Left kidney (tissue), 8 donors: ENCODE results near the gene REPS2. TPM values are rescaled to one million over a fixed set of nuclear protein-coding genes. Genes with fewer than 3 reads are reported as not detected.
"Not testable (repeated sequence)": the region's sequence is repeated elsewhere in the genome, so short reads cannot be mapped to it uniquely, and the experiment has no call there.

Experiments used
- DNase-seq: peaks from one replicate; pipeline ENCODE4 v3.0.0-alpha.2; 2013
- long read RNA-seq, 8 donors: transcript quantifications; one replicate each; lab custom pipeline, GENCODE V29; 2026
- polyA plus RNA-seq: library from polyadenylated mRNA; unstranded; fragments of 120-200 nt; gene quantifications from one replicate; pipeline ENCODE4 v1.2.1, GENCODE V29; 2013; ENCODE audit not compliant: insufficient read length

Gene REPS2
- polyA plus RNA-seq = 12.1 TPM
- long read RNA-seq, donor 1 = 0 reads
- long read RNA-seq, donor 2 = 0 reads
- long read RNA-seq, donor 3 = 0 reads
- long read RNA-seq, donor 4 = 0 reads
- long read RNA-seq, donor 5, full-length matches to known transcripts = 1 of 1 reads
- long read RNA-seq, donor 5, partial matches to known transcripts = 0 of 1 reads
- long read RNA-seq, donor 5, other reads (novel, unspliced or antisense) = 0 of 1 reads
- long read RNA-seq, donor 6 = 0 reads
- long read RNA-seq, donor 7, partial matches to known transcripts = 9 of 9 reads
- long read RNA-seq, donor 7, other reads (novel, unspliced or antisense) = 0 of 9 reads
- long read RNA-seq, donor 8 = 0 reads

DNA sequence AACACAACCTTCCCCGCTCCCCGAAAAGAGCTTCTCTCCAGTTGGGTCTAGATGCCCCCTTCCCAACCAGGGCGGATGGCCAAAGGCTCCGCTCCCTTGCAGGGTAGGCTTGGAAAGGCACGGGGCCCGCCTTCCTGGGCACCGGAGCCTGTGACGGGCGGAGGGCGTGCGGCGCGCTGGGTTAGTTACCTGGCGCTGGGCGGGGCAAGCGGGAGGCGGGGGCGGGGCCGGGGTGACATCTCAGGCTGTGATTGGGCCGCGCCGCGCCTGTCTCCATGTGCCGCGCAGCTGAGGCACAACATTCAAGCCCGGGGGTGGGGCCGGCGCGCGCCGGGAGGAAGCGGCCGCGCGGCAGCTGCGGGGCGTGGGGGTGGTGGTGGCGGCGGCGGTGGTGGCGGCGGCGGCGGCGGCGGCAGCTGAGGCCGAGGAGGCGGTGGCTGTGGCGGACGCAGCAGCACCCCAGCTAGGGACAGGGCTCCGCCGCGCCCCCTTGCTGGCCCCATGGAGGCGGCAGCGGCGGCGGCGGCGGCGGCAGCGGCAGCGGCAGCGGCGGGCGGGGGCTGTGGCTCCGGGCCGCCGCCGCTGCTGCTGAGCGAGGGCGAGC lies at the start of gene REPS2:
TSS of gene REPS2 (plus strand) at position 298 of the 604 bp plus-strand sequence. CDS start at position 502, 204 bp downstream.
- DNase-seq = peak; percentile 74

DNA sequence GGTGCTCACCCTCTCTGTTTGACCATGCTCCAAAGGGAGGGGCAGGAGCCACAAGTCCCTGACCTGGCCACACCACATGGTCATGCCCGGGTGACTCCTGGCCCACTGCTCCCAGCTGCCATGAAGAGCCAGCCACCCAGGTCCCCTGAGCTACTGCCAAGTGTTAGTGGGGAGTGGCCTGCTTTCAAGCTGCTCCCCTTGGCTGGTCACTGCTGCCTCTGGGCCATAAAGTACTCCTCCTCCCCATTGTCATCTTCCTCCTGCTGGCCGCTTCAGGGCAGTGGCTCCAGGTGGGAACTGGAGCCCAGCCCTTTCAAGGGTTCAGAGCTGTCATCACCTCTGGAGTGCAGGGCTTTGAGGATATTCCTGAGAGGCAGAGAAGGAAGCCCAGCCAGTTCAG lies 49.0 kb upstream of the REPS2 start:
- no peak for DNase-seq

DNA sequence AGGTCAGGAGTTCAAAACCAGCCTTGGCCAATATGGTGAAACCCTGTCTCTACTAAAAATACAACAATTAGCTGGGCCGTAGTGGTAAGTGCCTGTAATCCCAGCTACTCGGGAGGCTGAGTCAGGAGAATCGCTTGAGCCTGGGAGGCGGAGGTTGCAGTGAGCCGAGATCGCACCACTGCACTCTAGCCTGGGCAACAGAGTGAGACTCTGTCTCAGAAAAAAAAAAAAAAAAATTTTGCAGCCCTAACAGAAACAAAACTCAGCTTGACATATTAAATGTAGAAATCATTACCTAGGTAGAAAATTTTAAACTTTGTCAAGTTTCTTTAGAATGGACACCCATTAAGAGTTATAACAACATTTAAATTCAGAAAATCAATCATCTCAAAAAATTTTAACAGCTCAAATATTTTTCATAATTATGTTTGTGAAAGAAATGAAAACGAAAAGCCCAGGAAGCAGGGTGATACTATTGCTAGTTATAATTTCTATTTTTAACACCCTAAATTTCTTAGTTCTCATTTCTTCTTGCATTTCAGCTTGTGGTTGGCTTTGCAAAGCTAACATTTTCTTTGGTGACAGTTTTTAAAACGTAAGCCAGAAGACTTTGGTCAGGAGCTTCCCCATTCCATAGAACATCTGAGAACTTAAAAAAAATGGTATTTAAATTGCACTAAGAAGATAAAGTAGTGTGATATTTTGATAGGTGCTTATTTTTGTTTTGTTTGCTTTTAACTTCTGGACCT lies 43.0 kb upstream of the REPS2 start:
- no peak for DNase-seq

DNA sequence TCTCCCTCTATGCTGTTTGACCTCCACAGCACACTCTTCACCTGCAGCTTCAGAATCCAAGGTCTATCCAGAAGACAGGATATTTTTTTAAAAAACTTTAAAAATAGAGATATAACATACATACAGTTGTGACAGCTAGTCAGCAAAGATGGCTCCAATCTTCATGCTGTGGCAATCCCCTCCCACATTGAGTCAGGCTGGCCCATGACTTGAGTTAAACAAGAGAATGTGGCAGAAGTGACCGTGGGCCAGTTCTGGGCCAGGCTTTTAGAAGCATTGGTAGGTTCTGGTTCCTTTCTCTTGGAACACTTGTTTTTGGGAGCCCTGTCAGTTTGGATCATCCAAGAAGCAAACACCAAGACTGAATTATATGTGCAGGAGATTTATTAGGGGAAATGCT lies 36.1 kb upstream of the REPS2 start:
- DNase-seq = no peak

DNA sequence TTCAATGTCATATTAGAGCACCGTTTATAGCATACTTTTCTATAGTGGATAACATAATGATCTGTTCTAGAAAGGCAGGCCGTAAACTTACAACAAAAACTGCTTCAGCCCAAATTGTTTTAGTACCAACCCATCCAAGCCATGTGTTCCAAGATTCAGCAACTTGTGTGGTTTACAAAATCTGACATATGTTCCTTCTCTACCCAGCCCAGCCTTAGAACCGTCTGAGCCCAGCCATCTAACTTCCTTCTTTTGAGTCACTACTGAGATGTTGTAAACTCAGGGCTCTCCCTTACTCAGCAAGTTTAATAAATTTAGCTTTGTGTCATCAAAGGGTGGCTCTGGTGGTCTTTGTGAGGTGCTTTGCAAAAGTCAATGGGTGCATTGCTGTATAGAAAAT lies 32.4 kb upstream of the REPS2 start:
- DNase-seq = no peak

DNA sequence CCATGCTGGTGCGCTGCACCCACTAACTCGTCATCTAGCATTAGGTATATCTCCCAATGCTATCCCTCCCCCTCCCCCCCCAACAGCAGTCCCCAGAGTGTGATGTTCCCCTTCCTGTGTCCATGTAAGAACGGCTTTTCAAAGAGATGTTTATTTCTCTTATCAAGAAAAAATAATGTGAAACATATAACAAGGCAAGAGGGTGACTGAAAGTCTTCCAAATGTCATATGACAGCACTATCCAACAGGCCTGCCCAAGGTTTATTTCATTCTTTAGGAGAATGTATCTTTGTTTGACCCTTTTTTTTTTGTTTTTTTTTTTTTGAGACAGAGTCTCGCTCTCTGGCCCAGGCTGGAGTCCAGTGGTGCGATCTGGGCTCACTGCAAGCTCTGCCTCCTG lies 29.9 kb upstream of the REPS2 start:
- DNase-seq = no peak

DNA sequence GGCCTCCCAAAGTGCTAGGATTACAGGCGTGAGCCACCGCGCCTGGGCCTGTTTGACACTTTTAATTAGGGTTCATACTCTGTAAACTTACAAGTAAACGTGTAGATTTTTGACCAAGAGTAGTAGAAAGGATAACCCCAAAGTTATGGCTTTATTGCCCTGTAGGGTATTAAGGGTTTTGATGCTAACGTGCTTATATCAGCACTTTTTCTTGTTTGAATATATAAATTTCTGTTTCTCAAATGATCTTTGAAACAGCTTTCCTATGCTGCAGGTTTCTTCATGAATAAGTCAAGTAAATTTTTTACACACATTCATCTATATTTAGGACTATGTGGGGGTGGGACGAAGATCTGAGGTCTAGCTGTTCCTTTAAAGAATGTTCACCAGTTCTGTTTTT lies 29.3 kb upstream of the REPS2 start:
- no peak for DNase-seq

DNA sequence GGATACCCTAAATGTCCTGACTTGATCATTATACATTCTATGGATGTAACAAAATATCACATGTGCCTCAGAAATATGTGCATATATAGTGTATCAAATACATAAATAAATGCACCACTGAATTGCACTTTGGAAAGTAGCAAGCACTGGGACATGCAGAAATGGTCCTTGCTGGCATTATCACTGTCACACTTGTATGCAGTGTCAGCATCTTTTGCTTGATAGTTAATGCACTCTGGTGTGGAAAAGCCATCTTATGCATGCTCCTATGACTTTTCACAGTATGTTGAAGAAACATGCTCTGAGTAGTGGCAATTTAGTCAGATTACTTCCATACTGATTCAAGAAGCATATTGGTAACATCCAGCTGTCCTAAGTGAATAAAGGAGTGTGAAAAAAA lies 27.5 kb upstream of the REPS2 start:
- no peak for DNase-seq

DNA sequence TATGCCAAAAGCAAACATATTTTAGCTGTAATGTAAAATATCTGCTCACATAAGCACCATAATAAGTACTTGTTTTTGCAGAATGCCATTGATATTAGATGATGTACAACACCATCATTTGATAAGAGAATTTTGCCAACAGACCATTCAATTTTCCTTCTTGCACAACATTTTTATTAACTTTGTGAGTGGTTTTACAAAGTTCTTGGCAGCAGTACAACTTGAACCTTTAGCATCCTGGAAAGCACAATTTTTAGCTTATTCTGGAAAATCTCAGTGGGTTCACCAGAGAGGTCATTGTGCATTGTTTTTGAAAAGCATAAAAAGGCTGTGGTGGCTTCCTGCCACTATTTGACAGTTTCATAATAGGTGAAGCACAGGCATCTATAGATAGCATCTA lies 26.4 kb upstream of the REPS2 start:
- no peak for DNase-seq

DNA sequence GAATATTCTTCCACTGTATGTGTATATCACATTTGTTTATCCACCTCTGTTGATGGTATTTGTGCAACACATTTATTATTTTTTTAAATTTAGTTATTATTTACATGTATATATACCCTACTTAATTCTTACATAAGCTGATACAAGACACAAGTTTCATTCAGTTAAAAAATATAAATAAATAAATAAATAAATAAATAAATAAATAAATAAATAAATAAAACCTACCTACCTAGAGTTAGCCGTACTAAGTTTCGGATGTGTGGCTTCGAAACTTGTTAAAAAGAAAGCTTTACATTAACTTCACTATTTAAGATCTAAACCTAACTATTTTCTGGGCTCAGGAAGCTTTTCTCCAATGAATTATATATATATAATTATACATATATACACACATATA lies 23.3 kb upstream of the REPS2 start:
- no peak for DNase-seq

DNA sequence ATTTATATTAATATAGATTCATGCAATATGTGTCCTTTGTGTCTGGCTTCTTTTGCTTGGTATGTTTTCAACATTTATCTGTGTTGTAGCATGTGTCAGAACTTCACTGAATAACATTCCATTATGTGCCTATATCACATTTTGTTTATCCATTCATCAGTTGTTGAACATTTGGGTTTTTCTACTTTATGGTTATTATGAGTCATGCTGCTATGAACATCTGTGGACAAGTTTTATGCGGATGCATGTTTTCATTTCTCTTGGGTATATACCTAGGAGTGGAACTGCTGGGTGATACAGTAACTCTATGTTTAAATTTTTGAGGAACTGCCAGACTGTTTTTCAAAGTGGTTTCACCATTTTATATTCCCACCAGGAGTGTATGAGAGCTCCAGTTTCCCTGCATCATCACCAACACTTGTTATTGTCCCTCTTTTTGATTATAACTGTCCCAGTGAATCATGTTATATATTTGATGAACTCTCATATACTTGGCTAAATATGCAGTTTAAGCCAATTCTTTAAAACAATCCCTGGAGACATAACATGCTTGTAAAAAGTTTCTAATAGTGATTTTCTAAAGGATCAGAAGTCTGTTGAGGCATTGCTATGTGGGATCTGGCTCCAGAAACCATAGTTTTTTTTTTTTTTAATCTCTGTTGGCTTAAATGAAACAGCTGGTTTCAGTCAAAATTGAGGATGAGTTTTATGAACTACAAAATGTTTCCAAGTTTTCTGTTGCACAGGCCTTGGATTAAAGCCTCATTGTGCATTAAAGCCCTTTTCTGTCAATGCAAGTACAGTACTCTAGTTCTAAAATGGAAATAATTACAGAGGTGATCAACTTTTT lies 21.6 kb upstream of the REPS2 start:
- no peak for DNase-seq

DNA sequence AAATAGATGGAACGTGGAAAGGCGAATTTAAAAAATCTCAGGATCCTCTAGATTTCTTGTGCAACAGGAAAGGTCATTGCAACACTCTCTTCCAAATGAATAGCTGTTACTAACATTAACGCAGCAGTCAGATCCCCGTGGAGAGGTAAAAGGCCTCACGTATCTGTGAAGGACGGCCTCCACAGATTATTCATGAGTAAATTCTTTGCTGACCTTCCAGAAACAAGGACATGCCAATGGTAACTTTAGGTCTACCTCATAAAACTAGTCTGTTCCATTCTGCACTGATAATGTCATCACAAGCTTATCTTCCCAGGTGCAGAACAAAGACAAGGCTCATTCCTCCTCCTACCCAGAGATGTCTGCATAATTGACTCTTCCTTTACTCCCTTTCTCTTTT lies 16.1 kb upstream of the REPS2 start:
- DNase-seq = no peak

DNA sequence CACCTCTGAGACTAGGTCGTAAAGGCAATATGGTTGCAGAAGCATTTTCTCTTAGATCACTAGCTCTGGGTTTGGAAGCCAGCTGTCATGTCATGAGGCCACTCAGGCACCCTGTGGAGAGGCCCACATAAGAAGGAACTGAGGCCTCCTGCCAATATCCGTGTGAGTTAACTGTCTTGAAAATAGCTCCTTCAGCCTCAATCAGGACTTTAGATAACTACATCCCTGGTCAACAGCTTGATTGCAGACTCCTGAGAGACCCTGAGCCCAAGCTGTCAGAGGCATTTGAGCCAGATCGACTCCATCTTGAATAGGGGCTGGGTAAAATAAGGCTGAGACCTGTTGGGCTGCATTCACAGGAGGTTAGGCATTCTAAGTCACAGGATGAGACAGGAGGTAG lies 15.1 kb upstream of the REPS2 start:
- no peak for DNase-seq

DNA sequence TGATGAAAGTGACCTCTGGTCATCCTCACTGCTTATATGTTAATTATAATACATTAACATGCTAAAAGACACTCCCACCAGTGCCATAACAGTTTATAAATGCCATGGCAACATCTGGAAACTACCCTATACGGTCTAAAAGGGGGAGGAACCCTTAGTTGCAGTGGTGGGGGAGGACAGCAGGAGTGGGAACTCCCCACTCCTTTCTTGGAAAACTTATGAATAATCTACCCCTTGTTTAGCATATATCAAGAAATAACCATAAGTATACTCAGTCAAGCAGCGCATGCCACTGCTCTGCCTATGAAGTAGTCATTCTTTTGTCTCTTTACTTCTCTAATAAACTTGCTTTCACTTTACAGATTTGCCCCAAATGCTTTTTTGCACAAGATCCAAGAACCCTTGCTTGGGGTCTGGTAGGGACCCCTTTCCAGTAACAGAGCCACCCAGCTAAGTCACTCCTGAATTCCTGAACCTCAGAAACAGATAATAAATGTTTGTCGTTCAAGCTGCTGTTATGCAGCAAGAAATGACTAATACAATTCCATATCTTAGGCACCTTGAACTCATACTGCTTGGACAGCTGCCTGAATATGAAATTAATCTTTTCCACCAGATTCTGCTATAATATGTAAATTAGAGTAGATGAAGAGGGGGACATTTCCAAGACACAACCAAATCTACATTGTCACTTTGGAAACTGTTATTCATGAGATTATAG lies 14.4 kb upstream of the REPS2 start:
- no peak for DNase-seq

DNA sequence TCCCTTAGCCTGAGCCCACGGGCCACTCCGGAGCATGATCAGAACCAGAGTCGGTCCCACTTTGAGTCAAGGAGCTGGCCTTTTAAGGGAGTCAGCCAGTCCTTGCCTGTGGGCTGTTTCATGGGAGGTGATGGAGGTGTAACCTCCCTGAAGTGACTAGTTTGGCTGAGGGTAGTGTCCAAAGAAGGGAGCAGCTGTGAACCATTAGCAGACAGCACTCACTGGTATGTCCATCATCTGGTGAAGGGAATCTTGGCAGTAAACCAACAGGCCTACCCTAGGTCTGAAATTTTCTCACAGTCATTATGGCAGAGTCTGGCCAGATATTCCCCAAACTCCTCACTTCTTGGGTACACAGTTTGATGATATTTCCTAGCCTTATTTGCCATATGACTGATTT lies 12.3 kb upstream of the REPS2 start:
- DNase-seq = no peak

DNA sequence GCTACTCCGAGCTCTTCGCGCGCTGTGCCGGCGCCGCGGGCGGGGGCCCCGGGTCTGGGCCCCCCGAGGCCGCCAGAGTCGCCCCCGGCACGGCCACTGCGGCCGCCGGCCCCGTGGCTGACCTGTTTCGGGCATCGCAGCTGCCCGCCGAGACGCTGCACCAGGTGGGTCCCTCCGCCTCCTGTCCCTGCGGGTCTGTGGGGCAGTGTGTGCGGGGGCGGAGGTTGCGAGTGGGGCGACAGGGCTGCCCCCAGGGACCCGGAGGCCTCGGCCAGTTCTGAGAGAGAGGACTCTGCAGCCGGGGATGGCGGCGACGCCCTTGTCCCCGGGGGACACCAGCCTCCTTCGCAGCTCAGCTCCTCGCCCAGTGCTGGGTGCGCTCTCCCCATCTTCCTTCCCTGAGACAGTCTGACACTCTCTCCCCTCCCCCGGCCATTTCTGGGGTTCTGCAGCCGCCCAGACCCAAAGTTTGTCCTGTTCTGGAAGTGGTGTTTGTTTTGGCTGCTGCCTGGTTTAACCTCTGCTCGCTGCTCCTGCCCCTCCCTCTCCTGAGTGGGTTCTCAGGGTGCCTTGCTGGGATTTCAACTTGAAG lies 609 bp downstream of the REPS2 start:
- DNase-seq = no peak

DNA sequence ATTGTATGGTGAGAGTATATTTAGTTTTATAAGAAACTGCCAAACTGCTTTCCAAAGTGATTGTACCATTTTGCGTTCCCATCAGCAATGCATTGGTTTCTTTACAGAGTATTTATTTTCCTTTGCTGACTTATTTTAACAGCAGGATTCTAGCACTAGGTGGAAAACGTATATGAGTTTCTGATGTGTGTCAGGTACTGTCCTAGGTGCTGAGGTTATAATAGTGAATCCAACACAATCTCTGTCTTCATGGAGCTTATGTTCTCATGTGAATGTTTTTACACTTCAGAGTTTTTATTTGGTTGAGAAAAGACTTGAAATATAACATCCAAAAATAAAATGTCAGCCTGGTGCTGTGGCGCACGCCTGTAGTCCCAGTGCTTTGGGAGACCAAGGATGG lies 4.0 kb downstream of the REPS2 start:
- no peak for DNase-seq

DNA sequence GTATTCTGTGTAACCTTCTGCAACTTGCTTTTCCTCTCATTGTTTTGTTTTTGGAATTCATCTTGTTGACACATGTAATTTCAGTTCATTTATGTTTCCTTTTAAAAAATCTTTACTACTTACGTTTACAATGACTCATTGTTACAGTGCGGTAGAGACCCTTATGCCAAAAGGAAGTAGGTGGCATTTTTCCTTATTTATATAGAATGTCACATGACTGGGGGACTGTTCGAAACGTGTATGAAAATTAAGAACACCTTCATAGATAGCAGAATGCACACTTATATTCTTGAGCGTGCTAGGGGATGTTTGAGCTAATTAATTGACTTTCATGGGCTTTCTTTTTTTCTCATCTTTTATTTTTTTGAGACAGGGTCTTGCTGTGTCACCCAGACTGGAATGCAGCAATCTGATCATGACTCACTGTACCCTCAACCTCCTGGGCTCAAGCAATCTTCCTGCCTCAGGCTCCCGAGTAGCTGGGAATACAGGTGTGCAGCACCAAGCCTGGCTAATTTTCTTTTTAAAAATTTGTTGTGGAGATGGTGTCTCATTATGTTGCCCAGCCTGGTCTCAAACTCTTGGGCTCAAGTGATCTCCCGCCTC lies 7.3 kb downstream of the REPS2 start:
- no peak for DNase-seq

DNA sequence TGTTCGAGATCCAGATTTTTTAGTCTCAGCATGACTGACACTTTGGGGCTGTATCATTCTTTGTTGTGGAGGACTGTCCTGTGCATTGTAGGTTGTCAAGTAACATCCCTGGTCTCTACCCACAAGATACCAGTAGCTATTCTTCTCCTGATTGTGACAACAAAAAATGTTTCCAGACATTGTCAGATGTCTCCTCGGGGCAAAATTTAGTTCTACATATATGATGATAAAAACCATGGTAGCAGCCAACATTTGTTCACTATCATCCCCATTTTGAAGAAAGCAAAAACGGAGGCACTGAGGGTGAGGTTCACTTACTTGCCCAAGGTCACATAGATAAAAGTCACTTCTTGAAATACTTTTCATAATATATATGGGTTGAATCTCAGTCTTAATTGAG lies 11.3 kb downstream of the REPS2 start:
- no peak for DNase-seq

DNA sequence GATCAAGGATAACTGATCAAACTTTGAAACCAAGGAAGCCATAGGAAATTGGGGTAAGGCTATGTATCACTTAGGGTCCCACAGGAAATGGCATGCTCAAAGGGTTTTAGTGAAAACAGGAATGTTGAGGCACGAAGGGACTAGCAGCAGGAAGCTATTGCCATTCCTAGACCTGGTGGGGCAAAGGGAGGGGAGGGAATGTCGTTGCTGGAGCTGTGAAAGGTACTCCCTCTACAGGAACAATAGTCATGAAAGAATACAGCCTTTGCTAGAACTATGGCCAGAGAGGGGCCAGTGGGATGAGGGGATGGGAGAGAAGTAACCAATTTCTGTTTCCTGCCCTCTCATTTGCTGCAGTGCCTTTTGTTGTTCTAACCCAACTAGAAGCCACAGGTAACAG lies 11.9 kb downstream of the REPS2 start:
- DNase-seq = no peak

DNA sequence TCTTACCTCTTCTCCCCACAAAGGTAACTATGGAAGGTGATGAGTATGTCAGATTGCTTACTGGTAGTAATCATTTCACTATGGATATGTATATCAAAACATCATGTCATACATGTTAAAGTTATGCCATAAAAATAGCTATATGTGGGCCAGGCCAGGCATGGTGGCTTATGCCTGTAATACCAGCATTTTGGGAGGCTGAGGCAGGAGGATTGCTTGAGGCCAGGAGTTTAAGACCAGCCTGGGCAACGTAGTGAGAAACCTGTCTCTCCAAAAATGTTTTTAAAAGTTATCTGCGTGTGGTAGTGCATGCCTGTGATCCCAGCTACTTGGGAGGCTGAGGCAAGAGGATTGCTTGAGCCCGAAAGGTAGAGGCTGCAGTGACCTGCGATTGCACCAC lies 16.2 kb downstream of the REPS2 start:
- not testable (repeated sequence) for DNase-seq
